Activated CD8-positive, alpha-beta T cell treated with anti-CD3 and anti-CD28 coated beads for 36 hours (primary cell): ENCODE results near the gene PPP4R2. TPM values are rescaled to one million over a fixed set of nuclear protein-coding genes. Genes with fewer than 3 reads are reported as not detected.

Experiments used
- ATAC-seq: fragments of 200-7000 bp; cut with Tn5 transposase; one replicate; pipeline ENCODE4 v1.10.0; 2021; ENCODE audit warnings: mild to moderate bottlenecking, moderate library complexity
- CTCF ChIA-PET: fragments of 350-600 bp; sonication (Branson Sonifier 250); formaldehyde crosslinking; loops from one replicate; lab custom pipeline; 2021; ENCODE audit warnings: antibody characterized with exemption; lab: Charles Lee
- POLR2A ChIA-PET: fragments of 350-600 bp; sonication (Branson Sonifier 250); formaldehyde crosslinking; loops from one replicate; lab custom pipeline; 2021; ENCODE audit warnings: antibody characterized with exemption; lab: Charles Lee
- DNase-seq: peaks from one replicate; pipeline ENCODE4 v3.0.0-alpha.2; 2020
- H3K27ac Mint-ChIP-seq: one replicate; pipeline ENCODE4 v1.8.0; 2021; ENCODE audit warnings: mild to moderate bottlenecking, mixed read lengths
- H3K27me3 Mint-ChIP-seq: one replicate; pipeline ENCODE4 v1.8.0; 2021; ENCODE audit warnings: mixed read lengths
- H3K36me3 Mint-ChIP-seq: one replicate; pipeline ENCODE4 v1.8.0; 2021; ENCODE audit warnings: low read depth, mixed read lengths
- H3K4me1 Mint-ChIP-seq: one replicate; pipeline ENCODE4 v1.8.0; 2021; ENCODE audit warnings: low read depth, mixed read lengths
- H3K4me3 Mint-ChIP-seq: one replicate; pipeline ENCODE4 v1.8.0; 2021; ENCODE audit warnings: mild to moderate bottlenecking, moderate library complexity, mixed read lengths
- H3K9me3 Mint-ChIP-seq: one replicate; pipeline ENCODE4 v1.8.0; 2021; ENCODE audit warnings: mixed read lengths
- CTCF ChIP-seq: fragments of 200-600 bp; IDR thresholded peaks from one replicate; pipeline ENCODE4 v1.8.0; 2022; ENCODE audit warnings: antibody characterized with exemption, mild to moderate bottlenecking
- intact Hi-C: fragments of 100-400 bp; cut with micrococcal nuclease; formaldehyde crosslinking; loops from one replicate; pipeline ENCODE4 v1.10.0; 2022
- total RNA-seq, 2 experiments: library from RNA; stranded (reverse); gene quantifications; one replicate each; pipeline ENCODE4 v1.2.3, GENCODE V29; 2021

The PPP4R2 gene
- total RNA-seq, 2 experiments from 2014 or later, result 85.5 to 88.6 TPM

DNA sequence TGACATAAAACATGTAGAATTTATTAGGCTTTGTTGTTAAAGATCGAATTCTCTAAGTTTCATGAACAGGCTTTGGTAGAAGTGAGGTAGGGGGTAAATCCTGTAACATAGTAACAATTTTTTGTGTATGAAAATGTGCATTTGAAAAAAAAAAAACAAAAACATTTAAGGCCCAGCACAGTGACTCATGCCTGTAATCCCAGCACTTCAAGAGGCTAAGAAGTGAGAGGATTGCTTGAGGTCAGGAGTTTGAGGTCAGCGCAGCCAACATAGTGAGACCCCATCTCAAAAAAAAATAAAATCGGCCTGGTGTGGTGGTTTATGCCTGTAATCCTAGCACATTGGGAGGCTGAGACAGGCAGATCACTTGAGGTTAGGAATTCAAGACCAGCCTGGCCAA lies 26.8 kb upstream of the PPP4R2 start:
- ChIA-PET POLR2A (interaction anchor here (0.9 kb wide), 1 partner anchor 17 kb away, joined by 3 read pairs; no protein-coding TSS in a partner anchor), CTCF (no interaction called here)
- no peak for TF ChIP-seq CTCF
- no peak overlapping the region for H3K4me3 Mint-ChIP-seq
- no peak overlapping the region for H3K27ac Mint-ChIP-seq
- ATAC-seq (no peak), DNase-seq (no peak)
- no peaks in the 10 kb centered on the region for H3K36me3 Mint-ChIP-seq
- H3K9me3 Mint-ChIP-seq, result no peaks in the 10 kb centered on the region
- H3K27me3 Mint-ChIP-seq, result peaks cover 2% of the 10 kb centered on the region
- intact Hi-C loops, result no loop called here
- peaks cover 17% of the 10 kb centered on the region for H3K4me1 Mint-ChIP-seq

DNA sequence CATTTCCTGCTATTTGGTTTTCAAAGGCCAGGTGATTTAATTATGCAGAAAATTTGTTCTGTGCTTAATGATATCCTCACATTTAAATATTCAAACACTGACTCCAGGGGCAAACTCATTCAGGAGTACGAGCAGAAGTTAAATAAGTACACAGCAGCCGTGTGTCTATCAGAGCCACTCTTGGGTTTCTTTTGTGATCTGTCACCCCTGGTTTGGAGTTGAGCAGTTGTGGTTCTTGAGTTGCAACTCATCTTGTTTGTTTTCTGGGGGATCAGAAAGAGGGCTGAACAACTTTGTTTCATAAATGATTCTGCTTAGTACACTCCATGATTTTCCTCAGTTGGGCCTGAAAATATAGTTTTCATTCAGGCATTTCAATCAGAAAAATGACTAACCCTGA lies 25.7 kb upstream of the PPP4R2 start:
- Mint-ChIP-seq H3K4me1 (peaks cover 9% of the 10 kb centered on the region), H3K36me3 (no peaks in the 10 kb centered on the region), H3K4me3 (no peak overlapping the region), H3K27ac (no peak overlapping the region), H3K27me3 (peaks cover 2% of the 10 kb centered on the region), H3K9me3 (no peaks in the 10 kb centered on the region)
- intact Hi-C loops, result no loop called here
- CTCF ChIA-PET, result no interaction called here
- ATAC-seq, result no peak
- no peak for TF ChIP-seq CTCF
- no peak for DNase-seq
- POLR2A ChIA-PET, result interaction anchor here (0.9 kb wide), 1 partner anchor 16 kb away, joined by 3 read pairs; no protein-coding TSS in a partner anchor

DNA sequence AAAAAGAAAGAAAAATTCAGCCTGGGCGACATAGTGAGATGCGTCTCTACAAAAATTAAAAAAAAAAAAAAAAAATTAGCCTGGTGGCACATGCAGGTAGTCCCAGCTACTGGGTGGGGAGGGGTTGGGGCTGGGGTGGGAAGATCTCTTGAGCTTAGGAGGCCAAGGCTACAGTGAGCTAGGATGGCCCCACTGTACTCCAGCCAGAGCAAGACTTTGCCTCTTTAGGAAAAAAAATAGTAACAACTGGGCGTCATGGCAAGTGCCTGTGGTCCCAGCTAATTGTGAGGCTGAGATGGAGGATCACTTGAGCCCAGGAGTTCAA lies 23.9 kb upstream of the PPP4R2 start:
- no peak for TF ChIP-seq CTCF
- CTCF ChIA-PET, result no interaction called here
- ATAC-seq, result no peak
- H3K27ac Mint-ChIP-seq, result no peak overlapping the region
- H3K9me3 Mint-ChIP-seq, result no peaks in the 10 kb centered on the region
- H3K4me1 Mint-ChIP-seq, result peaks cover 14% of the 10 kb centered on the region
- H3K4me3 Mint-ChIP-seq, result no peak overlapping the region
- no peaks in the 10 kb centered on the region for H3K36me3 Mint-ChIP-seq
- peaks cover 2% of the 10 kb centered on the region for H3K27me3 Mint-ChIP-seq
- POLR2A ChIA-PET, result no interaction called here
- intact Hi-C loops, result no loop called here
- DNase-seq, result no peak

- ATAC-seq, result no peak
- Mint-ChIP-seq H3K4me1 (peaks cover 15% of the 10 kb centered on the region), H3K27me3 (peaks cover 2% of the 10 kb centered on the region), H3K36me3 (no peaks in the 10 kb centered on the region), H3K4me3 (no peak overlapping the region), H3K27ac (no peak overlapping the region), H3K9me3 (no peaks in the 10 kb centered on the region)
- POLR2A ChIA-PET, result no interaction called here
- intact Hi-C loops, result no loop called here
- CTCF ChIA-PET, result no interaction called here
- TF ChIP-seq CTCF, result no peak
- no peak for DNase-seq
Measured at GRCh38 chr3:72973031-72973723, 23.4 kb upstream of the PPP4R2 start.

DNA sequence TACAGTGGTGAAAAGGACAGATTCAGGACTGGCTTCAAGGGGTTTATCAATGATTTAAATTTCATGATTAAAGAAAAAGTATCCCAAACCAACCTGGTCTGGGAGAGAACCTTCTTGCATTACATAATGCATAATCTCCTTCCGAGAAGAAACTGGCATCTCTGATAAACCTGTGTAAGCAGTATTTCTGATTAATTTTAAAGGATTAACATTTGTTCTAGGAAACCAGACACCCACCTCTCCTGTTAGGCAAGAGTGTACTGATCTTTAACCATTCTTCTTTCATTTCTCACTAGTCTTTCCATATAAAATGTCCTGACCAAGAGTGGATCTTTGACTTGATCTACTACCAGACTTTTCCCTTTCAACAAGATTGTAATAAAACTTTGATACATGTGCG lies 22.8 kb upstream of the PPP4R2 start:
- no peak for TF ChIP-seq CTCF
- intact Hi-C loops, result no loop called here
- Mint-ChIP-seq H3K27me3 (peaks cover 2% of the 10 kb centered on the region), H3K4me1 (peaks cover 15% of the 10 kb centered on the region), H3K4me3 (no peak overlapping the region), H3K36me3 (no peaks in the 10 kb centered on the region), H3K27ac (no peak overlapping the region), H3K9me3 (no peaks in the 10 kb centered on the region)
- ChIA-PET CTCF (no interaction called here), POLR2A (no interaction called here)
- ATAC-seq (no peak), DNase-seq (no peak)
